Memory B cell (primary cell): ENCODE measurements around the gene KIF3C.

Experiments
- ATAC-seq: fragments of 150-1000 bp; cut with Tn5 transposase; 2 replicates; pipeline ENCODE4 v1.10.0; 2021; ENCODE audit warnings: low read depth, mild to moderate bottlenecking, moderate library complexity
- DNase-seq, 2 donors: peaks; one replicate each; pipeline ENCODE4 v3.0.0; 2022; ENCODE audit warnings: low spot score in 2 of 2
- H3K27ac Mint-ChIP-seq: one replicate; pipeline ENCODE4 v1.8.0; 2022; ENCODE audit warnings: mild to moderate bottlenecking, moderate library complexity, mixed read lengths
- H3K27me3 Mint-ChIP-seq: one replicate; pipeline ENCODE4 v1.8.0; 2022; ENCODE audit warnings: mixed read lengths
- H3K36me3 Mint-ChIP-seq: one replicate; pipeline ENCODE4 v1.8.0; 2022; ENCODE audit warnings: mild to moderate bottlenecking, mixed read lengths
- H3K4me1 Mint-ChIP-seq: one replicate; pipeline ENCODE4 v1.8.0; 2022; ENCODE audit warnings: mixed read lengths
- H3K4me3 Mint-ChIP-seq: one replicate; pipeline ENCODE4 v1.8.0; 2022; ENCODE audit warnings: mild to moderate bottlenecking, moderate library complexity, mixed read lengths
- H3K9me3 Mint-ChIP-seq: one replicate; pipeline ENCODE4 v1.8.0; 2022; ENCODE audit warnings: mixed read lengths

The KIF3C gene

GRCh38 chr2:25988134-25988533 lies 5.8 kb upstream of the KIF3C start:
- Mint-ChIP-seq H3K27ac (no peak overlapping the region), H3K27me3 (peaks cover 2% of the 10 kb centered on the region), H3K4me3 (no peak overlapping the region), H3K4me1 (peaks cover 3% of the 10 kb centered on the region), H3K36me3 (no peaks in the 10 kb centered on the region), H3K9me3 (no peaks in the 10 kb centered on the region)
- DNase-seq (no peak), ATAC-seq (no peak)

GRCh38 chr2:25983735-25984134 lies 1.4 kb upstream of the KIF3C start:
- no peak for ATAC-seq
- no peaks in the 10 kb centered on the region for H3K9me3 Mint-ChIP-seq
- H3K27ac Mint-ChIP-seq = no peak overlapping the region
- H3K4me1 Mint-ChIP-seq = peaks cover 6% of the 10 kb centered on the region
- H3K27me3 Mint-ChIP-seq = no peaks in the 10 kb centered on the region
- peak overlapping the region; percentile 82 for H3K4me3 Mint-ChIP-seq
- no peaks in the 10 kb centered on the region for H3K36me3 Mint-ChIP-seq
- no peak for DNase-seq

- Mint-ChIP-seq H3K4me3 (peak overlapping the region; percentile 82), H3K36me3 (no peaks in the 10 kb centered on the region), H3K4me1 (peaks cover 6% of the 10 kb centered on the region), H3K27ac (no peak overlapping the region), H3K9me3 (no peaks in the 10 kb centered on the region), H3K27me3 (no peaks in the 10 kb centered on the region)
- DNase-seq (no peak), ATAC-seq (no peak)
Observed at GRCh38 chr2:25982968-25983280, 627 bp upstream of the KIF3C start.

- ATAC-seq (peak; percentile 20), DNase-seq (peak in 1 of 2 donors; percentile 24)
- no peaks in the 10 kb centered on the region for H3K9me3 Mint-ChIP-seq
- no peaks in the 10 kb centered on the region for H3K36me3 Mint-ChIP-seq
- H3K4me3 Mint-ChIP-seq = peak overlapping the region; percentile 86
- H3K27ac Mint-ChIP-seq = no peak overlapping the region
- H3K4me1 Mint-ChIP-seq = peaks cover 10% of the 10 kb centered on the region
- H3K27me3 Mint-ChIP-seq = no peaks in the 10 kb centered on the region
Observed at GRCh38 chr2:25981596-25982272, 563 bp downstream of the KIF3C start.

GRCh38 chr2:25980951-25981350 lies 1.3 kb downstream of the KIF3C start:
- H3K9me3 Mint-ChIP-seq = no peaks in the 10 kb centered on the region
- ATAC-seq = no peak

GRCh38 chr2:25980076-25980887 lies 2.0 kb downstream of the KIF3C start:
- Mint-ChIP-seq H3K9me3 (no peaks in the 10 kb centered on the region), H3K27me3 (no peaks in the 10 kb centered on the region), H3K4me1 (peaks cover 10% of the 10 kb centered on the region), H3K36me3 (no peaks in the 10 kb centered on the region), H3K4me3 (no peak overlapping the region), H3K27ac (no peak overlapping the region)
- no peak for DNase-seq
- no peak for ATAC-seq

More at GRCh38 chr2:25980951-25981350, 1.3 kb downstream of the KIF3C start:
- Mint-ChIP-seq H3K4me3 (peak overlapping the region; percentile 24), H3K27me3 (no peaks in the 10 kb centered on the region), H3K4me1 (peaks cover 10% of the 10 kb centered on the region), H3K36me3 (no peaks in the 10 kb centered on the region), H3K27ac (no peak overlapping the region)
- DNase-seq = no peak

- ATAC-seq = no peak
- Mint-ChIP-seq H3K36me3 (no peaks in the 10 kb centered on the region), H3K9me3 (no peaks in the 10 kb centered on the region), H3K27ac (no peak overlapping the region), H3K27me3 (no peaks in the 10 kb centered on the region), H3K4me3 (no peak overlapping the region), H3K4me1 (peaks cover 10% of the 10 kb centered on the region)
- DNase-seq = no peak
Observed at GRCh38 chr2:25979001-25979400, 3.3 kb downstream of the KIF3C start.

GRCh38 chr2:25977768-25978167 lies 4.5 kb downstream of the KIF3C start:
- no peaks in the 10 kb centered on the region for H3K27me3 Mint-ChIP-seq
- no peaks in the 10 kb centered on the region for H3K9me3 Mint-ChIP-seq
- H3K4me3 Mint-ChIP-seq = no peak overlapping the region
- no peaks in the 10 kb centered on the region for H3K36me3 Mint-ChIP-seq
- peaks cover 5% of the 10 kb centered on the region for H3K4me1 Mint-ChIP-seq
- no peak for DNase-seq
- ATAC-seq = no peak
- no peak overlapping the region for H3K27ac Mint-ChIP-seq

- H3K9me3 Mint-ChIP-seq = no peaks in the 10 kb centered on the region
- peaks cover 4% of the 10 kb centered on the region for H3K4me1 Mint-ChIP-seq
- ATAC-seq (no peak), DNase-seq (no peak)
- H3K36me3 Mint-ChIP-seq = no peaks in the 10 kb centered on the region
- no peaks in the 10 kb centered on the region for H3K27me3 Mint-ChIP-seq
- H3K4me3 Mint-ChIP-seq = no peak overlapping the region
- H3K27ac Mint-ChIP-seq = no peak overlapping the region
Observed at GRCh38 chr2:25976983-25977741, 5.1 kb downstream of the KIF3C start.

- H3K27me3 Mint-ChIP-seq = no peaks in the 10 kb centered on the region
- H3K36me3 Mint-ChIP-seq = no peaks in the 10 kb centered on the region
- H3K9me3 Mint-ChIP-seq = no peaks in the 10 kb centered on the region
- peaks cover 4% of the 10 kb centered on the region for H3K4me1 Mint-ChIP-seq
- DNase-seq (no peak), ATAC-seq (no peak)
- H3K4me3 Mint-ChIP-seq = no peak overlapping the region
- H3K27ac Mint-ChIP-seq = no peak overlapping the region
Observed at GRCh38 chr2:25972049-25972823, 10.1 kb downstream of the KIF3C start.

- H3K4me1 Mint-ChIP-seq = no peaks in the 10 kb centered on the region
Observed at GRCh38 chr2:25971596-25971995, 10.7 kb downstream of the KIF3C start.

GRCh38 chr2:25966531-25967270 lies 15.6 kb downstream of the KIF3C start:
- Mint-ChIP-seq H3K4me3 (no peak overlapping the region), H3K9me3 (no peaks in the 10 kb centered on the region), H3K27ac (no peak overlapping the region), H3K4me1 (peaks cover 3% of the 10 kb centered on the region), H3K36me3 (no peaks in the 10 kb centered on the region), H3K27me3 (no peaks in the 10 kb centered on the region)
- DNase-seq = no peak
- ATAC-seq = no peak

More at GRCh38 chr2:25971596-25971995, 10.7 kb downstream of the KIF3C start:
- no peak overlapping the region for H3K4me3 Mint-ChIP-seq
- no peaks in the 10 kb centered on the region for H3K36me3 Mint-ChIP-seq
- ATAC-seq = no peak
- no peaks in the 10 kb centered on the region for H3K27me3 Mint-ChIP-seq
- DNase-seq = no peak
- H3K27ac Mint-ChIP-seq = no peak overlapping the region
- H3K9me3 Mint-ChIP-seq = no peaks in the 10 kb centered on the region

GRCh38 chr2:25964891-25965290 lies 17.4 kb downstream of the KIF3C start:
- DNase-seq = no peak
- Mint-ChIP-seq H3K27me3 (no peaks in the 10 kb centered on the region), H3K27ac (no peak overlapping the region), H3K36me3 (no peaks in the 10 kb centered on the region), H3K4me3 (no peak overlapping the region), H3K4me1 (peaks cover 11% of the 10 kb centered on the region), H3K9me3 (no peaks in the 10 kb centered on the region)
- no peak for ATAC-seq
